ENCODE results near the gene MPO.
A peak's percentile ranks its signal among the peaks of the same experiment; 100 is the strongest.

Gene MPO

DNA sequence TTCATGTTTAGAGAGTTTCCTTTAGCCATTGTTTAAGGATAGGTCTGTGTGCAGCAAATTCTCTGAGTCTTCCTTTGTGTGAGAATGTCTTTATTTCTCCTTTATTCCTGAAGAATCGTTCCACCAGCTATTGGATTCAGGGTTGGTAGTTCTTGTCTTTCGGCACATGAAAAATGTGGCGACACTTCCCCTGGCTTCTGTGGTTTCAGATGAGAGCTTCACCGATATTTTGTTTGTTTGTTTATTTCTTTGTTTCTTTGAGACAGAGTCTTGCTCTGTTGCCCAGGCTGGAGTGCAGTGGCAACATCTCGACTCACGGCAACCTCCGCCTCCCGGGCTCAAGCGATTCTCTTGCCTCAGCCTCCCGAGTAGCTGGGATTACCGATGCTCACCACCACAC lies 18.6 kb downstream of the MPO start:
- no peak for DNase-seq

GRCh38 chr17:58254803-58255202 lies 25.9 kb downstream of the MPO start:
- no peak for DNase-seq

DNA sequence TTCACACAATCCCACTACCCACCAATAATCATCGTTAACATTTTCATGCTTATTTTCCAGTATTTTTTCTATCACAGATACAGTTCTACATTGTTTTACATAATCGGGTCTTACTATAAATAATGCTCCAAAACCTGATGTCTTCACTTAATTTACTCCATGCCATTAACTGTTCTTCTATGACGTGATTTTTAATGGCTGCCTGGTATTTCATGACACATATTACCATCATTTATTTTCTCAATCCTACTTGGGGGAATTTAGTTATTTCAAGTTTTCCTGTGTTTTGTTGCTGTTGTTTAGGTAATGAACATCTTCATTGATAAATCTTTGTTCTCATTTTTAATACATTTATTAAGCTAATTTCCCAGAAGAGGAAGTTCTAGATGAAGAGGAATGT lies 27.7 kb downstream of the MPO start:
- no peak for DNase-seq

DNA sequence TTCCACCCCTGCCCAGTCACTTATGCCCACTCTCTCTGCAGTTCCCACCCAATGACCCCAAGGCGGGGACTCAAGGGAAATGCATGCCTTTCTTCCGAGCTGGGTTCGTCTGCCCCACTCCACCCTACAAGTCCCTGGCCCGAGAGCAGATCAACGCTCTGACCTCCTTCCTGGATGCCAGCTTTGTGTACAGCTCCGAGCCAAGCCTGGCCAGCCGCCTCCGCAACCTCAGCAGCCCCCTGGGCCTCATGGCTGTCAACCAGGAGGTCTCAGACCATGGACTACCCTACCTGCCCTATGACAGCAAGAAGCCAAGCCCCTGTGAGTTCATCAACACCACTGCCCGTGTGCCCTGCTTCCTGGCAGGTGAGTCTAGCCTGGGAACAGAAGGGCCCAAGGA lies 28.6 kb downstream of the MPO start:
- no peak for DNase-seq

- no peak for DNase-seq
Measured at GRCh38 chr17:58250344-58251011, 30.3 kb downstream of the MPO start.

- peak; percentile 47 for DNase-seq
Measured at GRCh38 chr17:58249270-58250133, 31.2 kb downstream of the MPO start.

DNA sequence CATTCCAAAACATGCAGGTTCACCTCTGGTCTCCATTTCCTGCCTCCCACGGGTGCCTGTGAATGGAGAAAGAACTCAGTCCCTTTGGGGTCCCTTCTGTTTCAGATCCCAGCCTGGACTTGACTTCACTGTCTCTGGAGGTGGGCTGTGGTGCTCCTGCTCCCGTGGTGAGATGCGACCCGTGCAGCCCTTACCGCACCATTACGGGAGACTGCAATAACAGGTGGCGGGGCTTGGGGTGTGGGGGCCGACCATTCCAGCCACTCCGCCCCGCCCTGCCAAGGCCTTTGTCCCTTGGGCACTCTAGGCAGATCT lies 31.8 kb downstream of the MPO start:
- DNase-seq: no peak

DNA sequence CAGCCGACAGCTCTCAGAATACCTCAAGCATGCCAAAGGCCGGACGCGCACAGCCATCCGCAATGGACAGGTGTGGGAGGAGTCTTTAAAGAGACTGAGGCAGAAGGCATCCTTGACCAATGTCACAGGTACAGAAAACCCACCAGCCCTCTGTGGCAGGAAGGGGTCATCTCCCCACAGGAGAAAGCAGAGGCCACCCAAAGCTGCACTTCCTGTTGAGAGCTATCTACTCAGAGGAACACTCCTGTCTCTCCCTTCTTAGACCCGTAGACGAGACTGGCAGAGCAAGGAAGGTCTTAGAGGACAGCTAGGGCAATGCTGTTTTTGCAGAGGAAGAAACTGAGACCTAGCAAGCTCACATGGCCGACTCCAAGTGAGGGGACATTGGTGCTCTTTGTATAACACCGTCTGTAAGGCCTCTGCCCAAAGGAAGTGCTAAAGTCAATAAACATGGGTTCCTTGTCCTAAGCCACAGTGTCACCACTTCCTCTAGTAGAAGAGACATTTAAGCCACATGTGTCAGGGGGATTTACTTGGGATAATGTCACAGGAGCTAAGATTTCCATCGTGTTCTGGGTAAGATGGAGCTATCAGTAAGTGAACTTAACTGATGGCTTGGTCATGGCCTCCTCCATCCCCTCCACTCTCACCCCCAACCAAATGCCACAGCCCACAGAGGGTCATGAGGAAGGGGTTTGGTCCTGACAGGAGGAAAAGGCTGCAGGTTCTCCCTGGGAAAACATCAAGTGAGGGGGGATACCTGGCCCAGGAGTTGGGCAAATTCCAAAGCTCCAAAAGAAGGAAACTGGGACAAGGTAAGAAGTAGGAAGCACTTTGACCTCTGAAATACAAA lies 33.0 kb downstream of the MPO start:
- no peak for DNase-seq

GRCh38 chr17:58246781-58247180 lies 34.0 kb downstream of the MPO start:
- DNase-seq: no peak

- DNase-seq: no peak
Measured at GRCh38 chr17:58246104-58246740, 34.5 kb downstream of the MPO start.

GRCh38 chr17:58245428-58246103 lies 35.2 kb downstream of the MPO start:
- DNase-seq: no peak

DNA sequence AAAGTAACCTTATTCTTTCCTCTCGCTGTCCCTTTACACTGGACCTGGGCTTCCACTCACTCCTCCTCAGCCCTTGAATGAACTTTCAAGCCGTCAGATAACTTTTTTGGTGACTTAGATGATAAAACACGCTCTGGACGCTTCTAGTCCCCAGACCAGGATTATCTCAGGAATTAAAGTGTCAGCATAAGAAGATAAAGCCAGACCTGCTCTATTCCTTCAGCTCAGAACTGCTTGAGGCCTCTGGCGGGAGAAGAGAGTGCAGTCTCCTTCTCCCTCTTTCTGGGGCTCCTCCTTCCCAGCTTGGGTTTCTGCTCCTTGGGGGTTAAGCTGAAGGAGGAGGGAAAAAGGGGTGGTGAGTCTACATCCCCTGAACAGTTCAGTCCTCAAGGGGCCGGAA lies 35.8 kb downstream of the MPO start:
- no peak for DNase-seq

GRCh38 chr17:58242171-58242784 lies 38.5 kb downstream of the MPO start:
- no peak for DNase-seq

DNA sequence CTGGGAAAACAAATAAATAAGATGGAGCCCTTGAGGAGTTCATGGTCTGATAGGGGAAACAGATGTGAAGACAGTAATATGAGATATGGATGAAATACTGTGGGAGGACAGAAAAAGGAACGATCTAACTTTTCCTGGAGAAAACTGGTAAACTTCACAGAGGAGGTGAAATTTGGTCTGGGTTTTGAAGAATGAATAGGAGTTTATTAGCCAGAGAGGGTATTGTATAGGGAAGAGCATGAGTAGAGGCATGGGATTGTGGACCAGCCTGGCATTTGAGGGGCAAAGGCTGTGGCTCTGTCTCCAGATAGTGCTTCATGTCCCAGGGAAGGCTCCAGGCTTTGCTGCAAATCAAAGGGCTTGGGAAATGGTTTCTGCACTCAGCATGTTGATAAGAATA lies 40.7 kb downstream of the MPO start:
- no peak for DNase-seq

- no peak for DNase-seq
Measured at GRCh38 chr17:58238147-58238634, 42.5 kb downstream of the MPO start, which contains the start of gene LPO. Gene LPO, plus strand, starts transcription at chr17:58238584. Its CDS starts 4,396 bp downstream, at chr17:58242980.

DNA sequence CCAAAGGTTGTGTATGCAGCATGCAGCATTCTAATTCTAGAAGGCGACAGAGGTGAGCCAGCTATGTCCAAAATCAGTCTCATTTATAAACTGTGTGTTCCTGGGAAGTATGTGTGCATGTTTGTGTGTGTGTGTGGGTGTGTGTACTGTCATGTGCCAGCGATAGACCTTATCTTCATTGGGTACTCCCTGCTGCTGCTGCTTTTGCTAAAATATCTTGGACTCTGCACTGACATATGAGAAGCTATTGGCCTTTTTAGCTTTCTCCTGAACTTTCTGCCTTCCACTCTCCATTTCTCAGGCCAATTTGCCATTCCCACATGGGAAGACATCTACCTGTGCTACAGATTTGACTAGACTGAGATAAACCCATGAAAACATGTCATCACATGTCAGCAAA lies 44.3 kb downstream of the MPO start:
- DNase-seq: no peak

- no peak for DNase-seq
Measured at GRCh38 chr17:58235821-58236220, 44.9 kb downstream of the MPO start.

DNA sequence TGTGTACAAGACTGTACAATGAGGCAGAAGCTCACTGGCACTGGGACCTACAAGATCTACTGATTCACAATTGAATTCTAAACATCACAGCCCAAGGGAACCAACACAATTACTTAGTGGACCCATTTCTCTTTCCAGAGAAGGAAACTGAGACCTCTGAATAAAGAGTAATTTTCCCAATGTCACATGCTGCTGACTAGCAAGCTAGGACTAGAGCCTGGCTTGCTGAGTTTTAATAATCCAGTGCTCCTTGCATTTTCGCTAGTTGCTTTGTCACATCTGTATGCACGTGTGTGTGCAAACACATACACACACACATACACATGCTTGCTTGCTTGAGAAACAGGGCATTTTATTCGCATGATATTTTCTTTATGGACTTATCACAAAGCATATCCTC lies 46.2 kb downstream of the MPO start:
- DNase-seq: no peak

- DNase-seq: no peak
Measured at GRCh38 chr17:58233543-58233942, 47.2 kb downstream of the MPO start.

GRCh38 chr17:58232707-58233156 lies 48.0 kb downstream of the MPO start:
- DNase-seq: no peak

DNA sequence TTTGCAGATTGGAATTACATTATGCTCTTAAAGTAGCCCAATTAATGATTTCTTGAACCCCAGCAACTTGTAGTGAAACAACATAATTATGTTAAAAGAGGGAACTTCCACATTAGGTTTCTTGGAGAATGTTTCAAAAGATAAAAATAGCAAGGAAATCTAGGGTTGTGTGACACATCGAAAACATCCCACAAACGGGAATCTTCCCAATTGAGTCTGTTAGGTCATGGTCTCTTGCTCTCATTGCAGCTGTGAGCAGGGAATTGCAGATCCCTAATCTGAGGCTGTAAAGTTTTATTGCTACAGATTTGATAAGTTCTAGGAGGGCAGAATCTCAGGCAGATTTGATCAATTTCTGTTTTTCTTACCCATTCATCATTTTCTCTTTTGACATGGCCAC lies 49.1 kb downstream of the MPO start:
- DNase-seq: no peak

DNA sequence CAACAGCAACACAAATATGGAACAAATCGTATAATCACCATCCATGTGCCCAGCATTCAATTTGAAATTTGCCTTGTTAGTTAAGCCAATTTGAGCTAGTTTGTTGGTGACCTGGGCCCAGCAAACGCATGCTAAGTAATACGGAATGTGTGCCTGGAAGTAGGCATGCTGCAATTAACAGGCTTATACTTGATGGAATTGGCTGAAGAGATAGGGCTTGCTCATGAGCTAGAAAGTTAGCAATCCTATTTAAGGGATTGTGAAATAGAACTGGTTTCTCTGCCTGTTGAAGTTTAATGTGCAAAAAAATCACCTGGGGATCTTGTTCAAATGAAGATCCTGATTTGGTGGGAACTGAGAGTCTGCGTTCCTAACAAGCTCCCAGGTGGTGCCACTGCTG lies 50.9 kb downstream of the MPO start:
- no peak for DNase-seq
